Measurements from ENCODE around the gene FAM13C.

FAM13C gene

DNA sequence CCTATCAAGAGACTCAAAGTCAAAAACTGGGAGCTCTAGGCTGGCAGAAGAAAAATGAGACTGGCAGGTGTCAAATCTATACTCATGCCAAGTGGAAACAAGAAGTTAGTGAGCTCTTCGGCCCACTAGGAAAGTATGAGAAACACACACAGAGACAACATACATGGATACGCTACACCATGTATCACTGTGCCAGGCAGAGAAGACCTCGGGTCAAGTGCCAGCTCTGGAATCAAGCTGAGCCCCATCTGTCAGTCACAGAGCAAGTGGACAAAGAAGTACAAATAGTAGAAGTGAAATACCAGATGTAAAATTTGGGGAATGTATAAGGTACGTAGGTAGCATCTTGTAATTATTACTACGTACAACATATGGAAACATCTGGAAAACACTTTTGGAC, 62.4 kb downstream of the FAM13C start:
- TF ChIP-seq, protein P1, sequence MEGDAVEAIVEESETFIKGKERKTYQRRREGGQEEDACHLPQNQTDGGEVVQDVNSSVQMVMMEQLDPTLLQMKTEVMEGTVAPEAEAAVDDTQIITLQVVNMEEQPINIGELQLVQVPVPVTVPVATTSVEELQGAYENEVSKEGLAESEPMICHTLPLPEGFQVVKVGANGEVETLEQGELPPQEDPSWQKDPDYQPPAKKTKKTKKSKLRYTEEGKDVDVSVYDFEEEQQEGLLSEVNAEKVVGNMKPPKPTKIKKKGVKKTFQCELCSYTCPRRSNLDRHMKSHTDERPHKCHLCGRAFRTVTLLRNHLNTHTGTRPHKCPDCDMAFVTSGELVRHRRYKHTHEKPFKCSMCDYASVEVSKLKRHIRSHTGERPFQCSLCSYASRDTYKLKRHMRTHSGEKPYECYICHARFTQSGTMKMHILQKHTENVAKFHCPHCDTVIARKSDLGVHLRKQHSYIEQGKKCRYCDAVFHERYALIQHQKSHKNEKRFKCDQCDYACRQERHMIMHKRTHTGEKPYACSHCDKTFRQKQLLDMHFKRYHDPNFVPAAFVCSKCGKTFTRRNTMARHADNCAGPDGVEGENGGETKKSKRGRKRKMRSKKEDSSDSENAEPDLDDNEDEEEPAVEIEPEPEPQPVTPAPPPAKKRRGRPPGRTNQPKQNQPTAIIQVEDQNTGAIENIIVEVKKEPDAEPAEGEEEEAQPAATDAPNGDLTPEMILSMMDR (IDR thresholded peaks at IDR 0.05; ENCODE audit: borderline replicate concordance, extremely low read depth, low read length, poor library complexity, severe bottlenecking) = no peak
- no peak for TF ChIP-seq EZH2 (IDR thresholded peaks at IDR 0.05; ENCODE audit: borderline replicate concordance, low read depth, low read length, severe bottlenecking)
- DNase-seq (no peak), ATAC-seq (ENCODE audit: insufficient read depth, low read depth) (no peak)
- no peak overlapping the region for H3K4me3 ChIP-seq (ENCODE audit: low read depth in 1 of 2, low read length in 2 of 2)
- no peak overlapping the region for H3K9ac ChIP-seq (ENCODE audit: low read depth, low read length)
- H3K9me3 ChIP-seq (ENCODE audit: insufficient read depth, low read length, severe bottlenecking) = no peaks in the 10 kb centered on the region
- no peak overlapping the region for H3K27ac ChIP-seq (ENCODE audit: low read length)
- H3K4me2 ChIP-seq (ENCODE audit: insufficient read depth, low read length) = no peak overlapping the region
- H3K4me1 ChIP-seq (ENCODE audit: insufficient read depth, low read length) = no peaks in the 10 kb centered on the region
- H3K27me3 ChIP-seq (ENCODE audit: insufficient read depth, low read length, poor library complexity) = no peaks in the 10 kb centered on the region
- H4K20me1 ChIP-seq (ENCODE audit: insufficient read depth, low read length) = no peaks in the 10 kb centered on the region
- no peak overlapping the region for H2AFZ ChIP-seq (ENCODE audit: low read depth, low read length)
- H3K79me2 ChIP-seq (ENCODE audit: insufficient read depth, low read length) = no peaks in the 10 kb centered on the region
- no peaks in the 10 kb centered on the region for H3K36me3 ChIP-seq (ENCODE audit: insufficient read depth, low read length)

DNA sequence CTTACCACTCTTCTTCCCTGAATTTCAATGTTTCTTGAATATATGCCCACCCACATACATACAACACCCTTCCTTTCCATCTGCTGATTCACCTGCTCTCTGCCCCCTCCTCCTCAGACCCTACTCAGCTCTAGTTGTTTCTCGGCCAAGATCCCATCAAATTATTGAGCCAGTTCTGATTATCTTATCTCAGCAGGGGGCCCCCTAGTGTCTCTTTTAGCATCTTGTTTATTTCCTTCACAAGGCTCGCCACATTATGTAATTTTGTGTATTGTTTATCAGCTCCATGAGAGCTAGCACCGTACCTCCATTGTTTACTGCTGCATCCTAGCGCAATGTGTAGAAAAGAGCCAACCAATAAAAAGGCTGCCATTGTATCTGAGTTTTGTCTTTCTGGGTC, 71.9 kb downstream of the FAM13C start:
- ATAC-seq (ENCODE audit: insufficient read depth, low read depth) (no peak), DNase-seq (no peak)
- H3K9me3 ChIP-seq (ENCODE audit: insufficient read depth, low read length, severe bottlenecking) = no peaks in the 10 kb centered on the region
- no peak overlapping the region for H3K9ac ChIP-seq (ENCODE audit: low read depth, low read length)
- no peaks in the 10 kb centered on the region for H4K20me1 ChIP-seq (ENCODE audit: insufficient read depth, low read length)
- H3K27me3 ChIP-seq (ENCODE audit: insufficient read depth, low read length, poor library complexity) = no peaks in the 10 kb centered on the region
- H3K79me2 ChIP-seq (ENCODE audit: insufficient read depth, low read length) = no peaks in the 10 kb centered on the region
- H2AFZ ChIP-seq (ENCODE audit: low read depth, low read length) = no peak overlapping the region
- TF ChIP-seq, protein P1 (IDR thresholded peaks at IDR 0.05; ENCODE audit: borderline replicate concordance, extremely low read depth, low read length, poor library complexity, severe bottlenecking) = no peak
- TF ChIP-seq EZH2 (IDR thresholded peaks at IDR 0.05; ENCODE audit: borderline replicate concordance, low read depth, low read length, severe bottlenecking) = no peak
- no peaks in the 10 kb centered on the region for H3K4me1 ChIP-seq (ENCODE audit: insufficient read depth, low read length)
- H3K27ac ChIP-seq (ENCODE audit: low read length) = no peak overlapping the region
- no peak overlapping the region for H3K4me3 ChIP-seq (ENCODE audit: low read depth in 1 of 2, low read length in 2 of 2)
- H3K4me2 ChIP-seq (ENCODE audit: insufficient read depth, low read length) = no peak overlapping the region
- no peaks in the 10 kb centered on the region for H3K36me3 ChIP-seq (ENCODE audit: insufficient read depth, low read length)

DNA sequence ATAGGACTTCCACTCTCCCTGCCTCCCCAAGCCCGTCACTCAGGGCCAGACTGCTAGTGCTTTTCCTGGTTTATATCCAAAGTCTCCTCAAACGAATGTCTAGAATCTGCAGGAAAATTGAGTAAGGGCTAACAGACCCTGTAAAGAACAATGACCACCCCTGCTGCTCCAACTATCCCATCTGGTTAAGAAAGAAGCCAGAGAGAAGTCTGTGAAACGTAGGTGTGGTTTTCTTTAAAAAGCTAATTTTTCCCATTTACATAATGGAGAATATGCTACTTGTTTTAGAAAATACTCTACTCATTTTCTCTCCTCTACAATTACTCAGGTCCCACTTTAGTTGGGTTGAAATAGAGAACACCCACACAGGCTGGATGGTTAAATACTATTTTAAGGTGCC, 72.5 kb downstream of the FAM13C start:
- ATAC-seq (ENCODE audit: insufficient read depth, low read depth) (no peak), DNase-seq (no peak)
- Histone ChIP-seq H3K9ac (ENCODE audit: low read depth, low read length) (no peak overlapping the region), H3K79me2 (ENCODE audit: insufficient read depth, low read length) (no peaks in the 10 kb centered on the region), H3K4me2 (ENCODE audit: insufficient read depth, low read length) (no peak overlapping the region), H4K20me1 (ENCODE audit: insufficient read depth, low read length) (no peaks in the 10 kb centered on the region), H3K4me1 (ENCODE audit: insufficient read depth, low read length) (no peaks in the 10 kb centered on the region), H3K9me3 (ENCODE audit: insufficient read depth, low read length, severe bottlenecking) (no peaks in the 10 kb centered on the region), H2AFZ (ENCODE audit: low read depth, low read length) (no peak overlapping the region), H3K27ac (ENCODE audit: low read length) (no peak overlapping the region), H3K27me3 (ENCODE audit: insufficient read depth, low read length, poor library complexity) (no peaks in the 10 kb centered on the region), H3K4me3 (ENCODE audit: low read depth in 1 of 2, low read length in 2 of 2) (no peak overlapping the region), H3K36me3 (ENCODE audit: insufficient read depth, low read length) (no peaks in the 10 kb centered on the region)
- TF ChIP-seq, protein P1 (IDR thresholded peaks at IDR 0.05; ENCODE audit: borderline replicate concordance, extremely low read depth, low read length, poor library complexity, severe bottlenecking) = no peak
- no peak for TF ChIP-seq EZH2 (IDR thresholded peaks at IDR 0.05; ENCODE audit: borderline replicate concordance, low read depth, low read length, severe bottlenecking)

All from DND-41 (cell line).